Sigmoid colon (tissue), 4 donors: ENCODE results near the gene OR4A15.

Experiments used
- EP300 ChIP-seq, 4 donors: sonication (generic); formaldehyde crosslinking; IDR thresholded peaks; one replicate each; pipeline ENCODE4 v1.6.1; 2017; ENCODE audit warnings: antibody characterized with exemption in 4 of 4
- POLR2A ChIP-seq, 2 donors: fragments of 450-650 bp; IDR thresholded peaks; one replicate each; pipeline ENCODE4 v1.6.1; 2016; ENCODE audit warnings: antibody characterized with exemption in 2 of 2, mild to moderate bottlenecking in 2 of 2, moderate library complexity in 2 of 2
- POLR2AphosphoS5 ChIP-seq, 4 donors: sonication (generic); formaldehyde crosslinking; IDR thresholded peaks; one replicate each; pipeline ENCODE4 v1.6.1; 2017; ENCODE audit warnings: antibody characterized with exemption in 4 of 4
- TF ChIP-seq, protein P1 (sequence below), 4 experiments: fragments of 450-650 bp in 3 of 4; fragments of 200-600 bp in 1 of 4; IDR thresholded peaks; one replicate each; pipeline ENCODE4 v1.5.1; 2016 to 2019; ENCODE audit warnings: antibody characterized with exemption in 4 of 4, mild to moderate bottlenecking in 3 of 4, moderate library complexity in 2 of 4

DNA sequence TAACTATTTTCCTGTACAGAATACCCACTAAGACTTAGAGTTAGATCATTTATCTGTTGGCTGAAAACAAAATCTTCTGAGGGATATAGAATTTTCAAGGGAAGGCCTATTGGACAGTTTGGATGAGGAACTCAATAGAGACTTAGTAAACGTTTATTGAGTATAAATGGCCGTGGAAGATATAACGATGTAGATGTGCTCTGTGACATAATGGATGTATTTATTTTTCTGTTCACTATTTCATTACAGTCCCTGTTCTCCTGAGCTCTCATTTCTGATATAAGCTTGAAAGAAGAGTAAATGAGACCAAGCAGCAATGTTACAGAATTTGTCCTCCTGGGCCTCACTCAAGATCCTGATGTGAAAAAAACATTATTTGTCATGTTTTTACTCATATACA, 24.9 kb upstream of the OR4A15 start, which contains the start of gene OR4A16:
- TF ChIP-seq, protein P1, sequence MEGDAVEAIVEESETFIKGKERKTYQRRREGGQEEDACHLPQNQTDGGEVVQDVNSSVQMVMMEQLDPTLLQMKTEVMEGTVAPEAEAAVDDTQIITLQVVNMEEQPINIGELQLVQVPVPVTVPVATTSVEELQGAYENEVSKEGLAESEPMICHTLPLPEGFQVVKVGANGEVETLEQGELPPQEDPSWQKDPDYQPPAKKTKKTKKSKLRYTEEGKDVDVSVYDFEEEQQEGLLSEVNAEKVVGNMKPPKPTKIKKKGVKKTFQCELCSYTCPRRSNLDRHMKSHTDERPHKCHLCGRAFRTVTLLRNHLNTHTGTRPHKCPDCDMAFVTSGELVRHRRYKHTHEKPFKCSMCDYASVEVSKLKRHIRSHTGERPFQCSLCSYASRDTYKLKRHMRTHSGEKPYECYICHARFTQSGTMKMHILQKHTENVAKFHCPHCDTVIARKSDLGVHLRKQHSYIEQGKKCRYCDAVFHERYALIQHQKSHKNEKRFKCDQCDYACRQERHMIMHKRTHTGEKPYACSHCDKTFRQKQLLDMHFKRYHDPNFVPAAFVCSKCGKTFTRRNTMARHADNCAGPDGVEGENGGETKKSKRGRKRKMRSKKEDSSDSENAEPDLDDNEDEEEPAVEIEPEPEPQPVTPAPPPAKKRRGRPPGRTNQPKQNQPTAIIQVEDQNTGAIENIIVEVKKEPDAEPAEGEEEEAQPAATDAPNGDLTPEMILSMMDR (IDR thresholded peaks at IDR 0.05), result no peak
- TF ChIP-seq POLR2A (IDR thresholded peaks at IDR 0.05) (no peak), POLR2AphosphoS5 (IDR thresholded peaks at IDR 0.05) (no peak), EP300 (IDR thresholded peaks at IDR 0.05) (no peak)
